ENCODE data around the gene MS4A8. TPM values are rescaled to one million over a fixed set of nuclear protein-coding genes. Genes with fewer than 3 reads are reported as not detected.

Gene MS4A8
- total and polyA plus RNA-seq, 4 donors: 11.4 to 45.9 (median 30.3) TPM

DNA sequence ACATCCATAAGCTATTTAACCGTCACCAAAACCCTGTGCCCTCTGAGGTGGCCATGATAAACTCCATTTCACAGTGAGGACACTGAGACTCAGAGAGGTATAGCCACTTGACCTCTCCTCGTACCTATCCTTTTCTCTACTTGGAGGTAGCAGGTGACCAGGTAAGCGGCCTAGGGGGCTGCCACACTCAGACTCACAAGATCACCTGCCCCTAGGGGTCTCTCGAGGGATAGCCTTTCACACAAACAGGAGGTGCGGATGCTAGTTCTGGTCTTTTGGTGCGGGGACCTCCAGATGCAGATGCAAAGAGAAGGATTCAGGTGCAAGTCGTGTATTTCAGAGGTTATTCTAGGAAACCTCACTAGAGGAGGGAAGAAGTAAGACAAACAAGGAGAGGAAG lies 39.7 kb downstream of the MS4A8 start:
- WGBS, 2 donors: 67 to 74% methylated on average over 7 of the region's 7 CpGs
- TF ChIP-seq, protein P1, sequence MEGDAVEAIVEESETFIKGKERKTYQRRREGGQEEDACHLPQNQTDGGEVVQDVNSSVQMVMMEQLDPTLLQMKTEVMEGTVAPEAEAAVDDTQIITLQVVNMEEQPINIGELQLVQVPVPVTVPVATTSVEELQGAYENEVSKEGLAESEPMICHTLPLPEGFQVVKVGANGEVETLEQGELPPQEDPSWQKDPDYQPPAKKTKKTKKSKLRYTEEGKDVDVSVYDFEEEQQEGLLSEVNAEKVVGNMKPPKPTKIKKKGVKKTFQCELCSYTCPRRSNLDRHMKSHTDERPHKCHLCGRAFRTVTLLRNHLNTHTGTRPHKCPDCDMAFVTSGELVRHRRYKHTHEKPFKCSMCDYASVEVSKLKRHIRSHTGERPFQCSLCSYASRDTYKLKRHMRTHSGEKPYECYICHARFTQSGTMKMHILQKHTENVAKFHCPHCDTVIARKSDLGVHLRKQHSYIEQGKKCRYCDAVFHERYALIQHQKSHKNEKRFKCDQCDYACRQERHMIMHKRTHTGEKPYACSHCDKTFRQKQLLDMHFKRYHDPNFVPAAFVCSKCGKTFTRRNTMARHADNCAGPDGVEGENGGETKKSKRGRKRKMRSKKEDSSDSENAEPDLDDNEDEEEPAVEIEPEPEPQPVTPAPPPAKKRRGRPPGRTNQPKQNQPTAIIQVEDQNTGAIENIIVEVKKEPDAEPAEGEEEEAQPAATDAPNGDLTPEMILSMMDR (IDR thresholded peaks at IDR 0.05; ENCODE audit: control extremely low read depth, extremely low read depth): no peak
- ATAC-seq (ENCODE audit: insufficient read depth, low FRiP score): no peak
- Histone ChIP-seq H3K36me3 (ENCODE audit: control insufficient read depth in 4 of 4, insufficient read depth in 4 of 4, low read length in 4 of 4) (no peaks in the 10 kb centered on the region), H3K9ac (ENCODE audit: insufficient read depth in 1 of 2, low read length in 2 of 2) (no peak overlapping the region), H3K27ac (ENCODE audit: low read depth in 1 of 2, low read length in 1 of 2) (no peak overlapping the region), H3K9me3 (ENCODE audit: control insufficient read depth in 4 of 4, insufficient read depth in 3 of 4, low read length in 3 of 4) (peaks cover 0 to 13% (median 2%) of the 10 kb centered on the region in 4 donors), H3K4me3 (no peak overlapping the region), H3K27me3 (ENCODE audit: control insufficient read depth in 3 of 3, insufficient read depth in 3 of 3, low read length in 2 of 3) (no peaks in the 10 kb centered on the region), H3K4me1 (ENCODE audit: control insufficient read depth in 5 of 5, insufficient read depth in 5 of 5, low read length in 5 of 5) (no peaks in the 10 kb centered on the region)
- no peak for DNase-seq

GRCh38 chr11:60740573-60740972 lies 41.2 kb downstream of the MS4A8 start:
- H3K27me3 ChIP-seq (ENCODE audit: control insufficient read depth in 3 of 3, insufficient read depth in 3 of 3, low read length in 2 of 3): no peaks in the 10 kb centered on the region
- TF ChIP-seq, protein P1 (IDR thresholded peaks at IDR 0.05; ENCODE audit: control extremely low read depth, extremely low read depth): no peak
- DNase-seq: no peak
- no peaks in the 10 kb centered on the region for H3K4me1 ChIP-seq (ENCODE audit: control insufficient read depth in 5 of 5, insufficient read depth in 5 of 5, low read length in 5 of 5)
- ATAC-seq (ENCODE audit: insufficient read depth, low FRiP score): no peak
- peaks cover 0 to 13% (median 2%) of the 10 kb centered on the region in 4 donors for H3K9me3 ChIP-seq (ENCODE audit: control insufficient read depth in 4 of 4, insufficient read depth in 3 of 4, low read length in 3 of 4)
- H3K36me3 ChIP-seq (ENCODE audit: control insufficient read depth in 4 of 4, insufficient read depth in 4 of 4, low read length in 4 of 4): no peaks in the 10 kb centered on the region
- H3K4me3 ChIP-seq: no peak overlapping the region
- H3K27ac ChIP-seq (ENCODE audit: low read depth in 1 of 2, low read length in 1 of 2): no peak overlapping the region
- no peak overlapping the region for H3K9ac ChIP-seq (ENCODE audit: insufficient read depth in 1 of 2, low read length in 2 of 2)

DNA sequence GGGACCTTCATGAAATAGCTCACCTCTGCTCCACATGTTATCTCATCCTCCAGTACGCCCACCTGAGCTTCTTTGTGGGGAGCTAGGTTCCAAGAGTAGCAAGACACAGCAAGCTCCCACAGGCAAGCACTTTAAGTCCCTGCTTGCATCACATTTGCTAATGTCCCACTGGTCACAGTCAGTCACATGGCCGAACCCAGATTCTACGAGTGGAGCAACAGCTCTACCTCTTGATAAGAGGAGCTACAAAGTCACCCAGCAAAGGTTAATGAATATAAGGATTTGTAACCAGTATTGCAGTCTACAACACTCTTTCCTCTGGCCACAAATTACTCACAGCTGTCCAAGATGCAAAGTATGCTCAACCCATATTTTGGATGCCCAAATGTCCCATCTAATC lies 42.0 kb downstream of the MS4A8 start:
- TF ChIP-seq, protein P1 (IDR thresholded peaks at IDR 0.05; ENCODE audit: control extremely low read depth, extremely low read depth): no peak
- no peak overlapping the region for H3K4me3 ChIP-seq
- WGBS, 2 donors: 88 to 93% methylated on average over 3 of the region's 3 CpGs
- no peak for DNase-seq
- no peaks in the 10 kb centered on the region for H3K36me3 ChIP-seq (ENCODE audit: control insufficient read depth in 4 of 4, insufficient read depth in 4 of 4, low read length in 4 of 4)
- no peak overlapping the region for H3K27ac ChIP-seq (ENCODE audit: low read depth in 1 of 2, low read length in 1 of 2)
- no peak for ATAC-seq (ENCODE audit: insufficient read depth, low FRiP score)
- H3K27me3 ChIP-seq (ENCODE audit: control insufficient read depth in 3 of 3, insufficient read depth in 3 of 3, low read length in 2 of 3): no peaks in the 10 kb centered on the region
- no peaks in the 10 kb centered on the region for H3K4me1 ChIP-seq (ENCODE audit: control insufficient read depth in 5 of 5, insufficient read depth in 5 of 5, low read length in 5 of 5)
- peaks cover 0 to 13% (median 2%) of the 10 kb centered on the region in 4 donors for H3K9me3 ChIP-seq (ENCODE audit: control insufficient read depth in 4 of 4, insufficient read depth in 3 of 4, low read length in 3 of 4)
- no peak overlapping the region for H3K9ac ChIP-seq (ENCODE audit: insufficient read depth in 1 of 2, low read length in 2 of 2)

DNA sequence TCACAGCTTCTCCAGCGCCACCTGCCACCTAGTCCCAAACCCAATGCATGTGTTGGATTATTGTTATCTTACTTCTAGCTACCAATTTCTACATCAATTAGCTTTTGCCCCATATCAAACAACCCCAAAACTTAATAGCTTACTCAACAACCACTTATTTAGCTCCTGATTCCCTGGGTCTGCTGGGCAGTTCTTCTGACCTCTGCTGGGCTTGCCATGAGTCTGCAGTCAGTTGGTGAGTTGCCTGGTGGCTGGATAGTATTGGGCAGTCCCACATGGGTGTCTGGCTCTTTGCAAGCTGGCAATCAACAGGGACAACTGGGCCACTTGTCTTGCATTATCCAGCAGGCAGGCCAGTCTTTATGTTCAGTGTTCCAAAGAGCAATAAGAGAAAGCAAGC lies 43.6 kb downstream of the MS4A8 start:
- TF ChIP-seq, protein P1 (IDR thresholded peaks at IDR 0.05; ENCODE audit: control extremely low read depth, extremely low read depth): no peak
- DNase-seq (no peak), ATAC-seq (ENCODE audit: insufficient read depth, low FRiP score) (no peak)
- no peak overlapping the region for H3K9ac ChIP-seq (ENCODE audit: insufficient read depth in 1 of 2, low read length in 2 of 2)
- no peak overlapping the region for H3K4me3 ChIP-seq
- H3K4me1 ChIP-seq (ENCODE audit: control insufficient read depth in 5 of 5, insufficient read depth in 5 of 5, low read length in 5 of 5): no peaks in the 10 kb centered on the region
- H3K9me3 ChIP-seq (ENCODE audit: control insufficient read depth in 4 of 4, insufficient read depth in 3 of 4, low read length in 3 of 4): peaks cover 0 to 13% (median 2%) of the 10 kb centered on the region in 4 donors
- WGBS, 2 donors: 84 to 85% methylated on average over 1 of the region's 1 CpG
- no peaks in the 10 kb centered on the region for H3K36me3 ChIP-seq (ENCODE audit: control insufficient read depth in 4 of 4, insufficient read depth in 4 of 4, low read length in 4 of 4)
- H3K27ac ChIP-seq (ENCODE audit: low read depth in 1 of 2, low read length in 1 of 2): no peak overlapping the region
- no peaks in the 10 kb centered on the region for H3K27me3 ChIP-seq (ENCODE audit: control insufficient read depth in 3 of 3, insufficient read depth in 3 of 3, low read length in 2 of 3)

Data from lung (tissue), 12 donors.